GM12878 (cell line): Measurements from ENCODE around the gene PROM1.

Experiments
- CTCF ChIP-seq, 3 experiments: IDR thresholded peaks in 2 of 3; conservative IDR thresholded peaks in 1 of 3; 2 replicates each; pipeline ENCODE4 v1.5.1; 2011; ENCODE audit warnings: low read depth in 3 of 3, low read length in 3 of 3, mild to moderate bottlenecking in 3 of 3, control low read depth in 2 of 3, moderate library complexity in 2 of 3, inconsistent platforms in 1 of 3, mixed read lengths in 1 of 3; ENCODE audit not compliant: control insufficient read depth in 2 of 3, insufficient read depth in 1 of 3; ENCODE audit errors: extremely low read depth in 1 of 3
- EP300 ChIP-seq, 2 experiments: fragments of 150-350 bp in 1 of 2; IDR thresholded peaks; 2 replicates each; pipeline ENCODE4 v1.6.1; 2011 to 2012; ENCODE audit warnings: low read depth in 2 of 2, low read length in 2 of 2, borderline replicate concordance in 1 of 2, improper control_type of control experiment in 1 of 2, inconsistent platforms in 1 of 2; ENCODE audit not compliant: control insufficient read depth in 1 of 2
- JUNB ChIP-seq: IDR thresholded peaks from 2 replicates; pipeline ENCODE4 v1.6.1; 2016; ENCODE audit warnings: antibody characterized with exemption, mild to moderate bottlenecking
- JUND ChIP-seq: IDR thresholded peaks from 2 replicates; pipeline ENCODE4 v1.6.1; 2012; ENCODE audit warnings: low read depth, mild to moderate bottlenecking, low read length, improper control_type of control experiment, moderate library complexity
- MEF2A ChIP-seq: IDR thresholded peaks from 2 replicates; pipeline ENCODE4 v1.6.1; 2011; ENCODE audit warnings: low read depth, mild to moderate bottlenecking, low read length, moderate library complexity; ENCODE audit not compliant: insufficient read depth
- NFYB ChIP-seq: IDR thresholded peaks from 2 replicates; pipeline ENCODE4 v1.6.1; 2011; ENCODE audit warnings: low read depth, mild to moderate bottlenecking, low read length, improper control_type of control experiment, moderate library complexity; ENCODE audit not compliant: insufficient read depth
- TAF1 ChIP-seq: IDR thresholded peaks from 2 replicates; pipeline ENCODE4 v1.6.1; 2011; ENCODE audit warnings: mild to moderate bottlenecking, low read depth, low read length, borderline replicate concordance
- ZZZ3 ChIP-seq: IDR thresholded peaks from 2 replicates; pipeline ENCODE4 v1.6.1; 2011; ENCODE audit warnings: low read depth; ENCODE audit not compliant: control insufficient read depth, insufficient read length
- TF ChIP-seq, protein P1 (sequence below): IDR thresholded peaks from 2 replicates; pipeline ENCODE4 v1.6.1; 2012; ENCODE audit warnings: low read depth, low read length, improper control_type of control experiment

DNA sequence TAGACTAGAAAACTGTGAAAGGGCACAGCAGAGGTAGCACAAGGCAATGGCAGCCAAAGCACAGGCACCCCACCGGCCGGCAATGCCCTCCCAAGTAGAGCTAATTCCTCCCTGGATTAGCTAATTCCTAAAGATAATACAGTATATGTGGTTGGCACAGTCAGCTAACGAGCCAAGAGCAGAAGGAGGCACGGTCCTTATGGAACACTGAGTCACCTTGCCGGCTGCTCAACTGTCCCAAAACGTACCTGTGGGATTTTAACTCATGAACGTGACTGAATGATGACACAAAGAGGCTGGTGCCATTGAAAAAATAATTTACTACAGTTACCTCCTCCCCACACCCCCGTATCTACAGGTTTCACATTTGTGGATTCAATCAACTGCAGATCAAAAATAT lies 136.1 kb downstream of the PROM1 start:
- no peak for TF ChIP-seq CTCF (IDR thresholded peaks at IDR 0.05 in 2 of 3, conservative IDR thresholded peaks at IDR 0.05 in 1 of 3; ENCODE audit: control insufficient read depth in 2 of 3, extremely low read depth in 1 of 3, insufficient read depth in 1 of 3, low read depth in 3 of 3, low read length in 3 of 3)
- no peak for TF ChIP-seq ZZZ3
- no peak for TF ChIP-seq EP300 (IDR thresholded peaks at IDR 0.05; ENCODE audit: borderline replicate concordance in 1 of 2, control insufficient read depth in 1 of 2, low read depth in 2 of 2, low read length in 2 of 2)
- TF ChIP-seq, protein P1, sequence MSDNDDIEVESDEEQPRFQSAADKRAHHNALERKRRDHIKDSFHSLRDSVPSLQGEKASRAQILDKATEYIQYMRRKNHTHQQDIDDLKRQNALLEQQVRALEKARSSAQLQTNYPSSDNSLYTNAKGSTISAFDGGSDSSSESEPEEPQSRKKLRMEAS, result no peak
- TF ChIP-seq NFYB, result no peak
- TF ChIP-seq MEF2A, result no peak
- no peak for TF ChIP-seq JUNB
- no peak for TF ChIP-seq JUND
- no peak for TF ChIP-seq TAF1
